Middle frontal gyrus (tissue), 1 donor: ENCODE results near the gene TUBB4A.
"Not testable (repeated sequence)": the region's sequence is repeated elsewhere in the genome, so short reads cannot be mapped to it uniquely, and the experiment has no call there.

Experiments
- DNase-seq: peaks from one replicate; pipeline ENCODE4 v3.0.0-alpha.2; 2015; ENCODE audit warnings: low spot score; ENCODE audit errors: extremely low spot score

The TUBB4A gene

DNA sequence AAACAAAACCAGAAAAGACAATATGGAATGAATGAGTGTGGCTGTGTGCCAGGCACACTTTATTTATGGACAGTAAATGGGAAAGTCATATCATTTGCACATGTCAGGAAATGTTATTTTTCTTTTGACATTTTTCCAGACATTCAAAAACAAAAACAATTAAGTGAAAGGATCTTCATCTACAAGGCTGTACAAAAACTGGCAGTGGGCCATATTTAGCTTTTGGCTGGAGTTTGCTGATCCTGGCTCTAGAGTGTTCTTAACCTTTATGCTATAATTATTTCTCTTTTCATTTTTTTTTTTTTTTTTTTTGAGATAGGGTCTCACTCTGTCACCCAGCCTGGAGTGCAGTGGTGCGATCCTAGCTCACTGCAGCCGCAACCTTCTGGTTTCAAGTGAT is 22.2 kb upstream of the TUBB4A start:
- no peak for DNase-seq

GRCh38 chr19:6522712-6523111 is 20.6 kb upstream of the TUBB4A start:
- no peak for DNase-seq

- no peak for DNase-seq
Observed at GRCh38 chr19:6521718-6522646, 19.9 kb upstream of the TUBB4A start.

GRCh38 chr19:6519289-6519688 is 17.2 kb upstream of the TUBB4A start:
- no peak for DNase-seq

DNA sequence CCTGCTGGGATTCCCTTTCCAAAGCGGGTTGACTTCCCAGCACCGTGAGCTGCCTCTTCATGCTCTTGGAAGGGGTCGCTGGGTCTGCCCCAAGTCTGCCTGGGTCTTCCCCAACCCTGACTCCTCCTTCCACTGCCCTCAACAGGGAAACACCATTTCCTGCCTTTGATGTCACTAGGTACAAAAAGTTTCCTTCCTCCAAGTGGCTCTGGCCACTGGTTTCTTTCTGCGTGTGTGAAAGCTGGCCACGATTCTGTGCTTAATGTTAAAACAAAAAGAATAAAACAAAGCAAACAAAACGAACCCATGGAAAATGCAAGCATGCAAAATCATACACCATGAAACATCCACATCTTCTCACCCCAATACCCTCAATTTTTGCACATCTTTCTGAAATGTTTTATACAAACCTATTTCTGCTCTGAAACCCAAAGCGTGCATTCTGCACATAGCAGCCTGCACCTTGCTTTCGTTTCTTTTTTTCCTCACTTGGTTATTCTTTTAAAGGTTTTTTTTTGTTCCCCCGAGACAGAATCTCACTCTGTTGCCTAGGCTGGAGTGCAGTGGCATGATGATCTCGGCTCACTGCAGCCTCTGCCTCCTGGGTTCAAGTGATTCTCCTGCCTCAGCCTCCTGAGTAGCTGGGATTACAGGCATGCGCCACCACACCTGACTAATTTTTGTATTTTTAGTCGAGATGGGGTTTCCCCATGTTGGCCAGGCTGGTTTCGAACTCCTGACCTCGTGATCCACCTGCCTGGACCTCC is 16.2 kb upstream of the TUBB4A start:
- DNase-seq, result no peak

GRCh38 chr19:6516659-6517291 is 14.7 kb upstream of the TUBB4A start:
- peak; percentile 90 for DNase-seq

GRCh38 chr19:6516018-6516658 is 14.0 kb upstream of the TUBB4A start:
- peak; percentile 87 for DNase-seq

- DNase-seq, result no peak
Observed at GRCh38 chr19:6514926-6515544, 12.9 kb upstream of the TUBB4A start.

DNA sequence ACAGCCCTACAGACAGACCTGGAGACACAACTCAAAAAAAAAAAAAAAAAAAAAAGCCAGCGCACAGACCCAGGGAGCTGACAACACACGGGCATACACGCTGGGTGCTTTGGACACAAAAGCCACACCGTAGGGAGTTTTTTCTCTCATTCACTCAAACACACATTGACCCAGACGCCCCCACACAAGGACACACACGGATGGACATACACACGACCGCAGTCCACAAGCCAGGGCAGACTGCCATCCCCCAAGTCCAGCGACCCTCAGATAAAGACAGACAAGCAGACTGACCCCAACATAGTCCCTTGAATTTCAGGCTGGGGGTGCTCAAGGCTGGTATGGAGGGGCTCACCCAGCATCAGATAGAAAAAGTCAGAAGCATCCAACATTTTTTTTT is 12.0 kb upstream of the TUBB4A start:
- DNase-seq, result no peak

DNA sequence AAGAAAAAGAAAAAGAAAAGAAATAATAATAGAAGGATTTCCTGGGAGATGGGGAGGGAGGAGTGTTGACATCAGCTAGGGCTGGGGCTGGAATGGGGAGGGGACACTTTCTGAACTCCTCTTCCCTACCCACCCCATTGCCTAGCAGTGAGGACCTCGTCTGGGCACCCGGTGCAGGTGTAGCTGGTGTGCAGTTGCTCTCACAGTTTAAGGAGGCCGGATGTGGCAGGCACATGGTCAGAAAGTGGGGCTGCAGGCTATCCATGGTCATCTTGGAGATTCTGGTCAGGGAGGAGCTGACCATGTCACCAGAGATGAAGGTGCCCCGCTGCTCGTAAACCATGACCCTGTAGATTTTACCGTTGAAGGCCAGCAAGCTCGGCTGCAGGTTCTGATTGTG is 8.5 kb upstream of the TUBB4A start:
- DNase-seq, result no peak

DNA sequence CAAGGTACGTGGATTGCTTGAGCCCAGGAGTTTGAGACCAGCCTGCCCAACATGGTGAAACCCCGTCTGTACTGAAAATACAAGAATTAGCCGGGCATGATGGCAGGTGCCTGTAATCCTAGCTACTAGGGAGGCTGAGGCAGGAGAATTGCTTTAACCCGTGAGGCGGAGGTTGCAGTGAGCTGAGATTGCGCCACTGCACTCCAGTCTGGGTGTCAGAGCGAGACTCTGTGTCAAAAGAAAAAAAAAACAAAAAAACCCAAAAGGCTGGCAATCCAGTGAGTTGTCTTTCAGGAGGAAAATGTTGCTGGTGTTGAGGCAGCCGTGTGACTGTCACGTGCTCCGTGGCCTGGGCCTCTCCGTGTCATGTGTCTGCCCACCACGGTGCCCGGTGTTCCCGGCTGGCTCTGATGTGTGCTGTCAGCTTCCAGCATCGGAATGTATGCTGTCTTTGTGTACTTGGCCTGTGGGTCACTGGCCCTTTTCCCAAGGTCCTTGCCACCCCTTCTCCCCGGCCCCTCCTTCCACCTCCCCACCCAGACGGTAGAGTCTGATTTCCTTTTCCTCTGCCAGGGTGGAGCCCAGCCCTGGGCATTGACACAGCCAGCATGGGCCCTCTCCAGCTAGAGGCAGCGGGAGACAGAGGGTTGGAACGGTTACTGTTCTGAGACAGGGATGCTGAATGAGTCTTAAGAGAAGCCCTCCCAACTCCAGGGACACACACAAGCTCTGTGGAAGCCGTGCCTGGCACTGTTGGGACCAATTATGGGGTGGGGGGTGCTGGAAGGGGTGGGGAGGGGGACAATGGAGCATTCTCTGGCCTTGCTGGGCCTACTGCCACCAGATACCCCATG is 7.2 kb upstream of the TUBB4A start:
- peak; percentile 77 for DNase-seq

- DNase-seq, result not testable (repeated sequence)
Observed at GRCh38 chr19:6508028-6508771, 6.1 kb upstream of the TUBB4A start.

DNA sequence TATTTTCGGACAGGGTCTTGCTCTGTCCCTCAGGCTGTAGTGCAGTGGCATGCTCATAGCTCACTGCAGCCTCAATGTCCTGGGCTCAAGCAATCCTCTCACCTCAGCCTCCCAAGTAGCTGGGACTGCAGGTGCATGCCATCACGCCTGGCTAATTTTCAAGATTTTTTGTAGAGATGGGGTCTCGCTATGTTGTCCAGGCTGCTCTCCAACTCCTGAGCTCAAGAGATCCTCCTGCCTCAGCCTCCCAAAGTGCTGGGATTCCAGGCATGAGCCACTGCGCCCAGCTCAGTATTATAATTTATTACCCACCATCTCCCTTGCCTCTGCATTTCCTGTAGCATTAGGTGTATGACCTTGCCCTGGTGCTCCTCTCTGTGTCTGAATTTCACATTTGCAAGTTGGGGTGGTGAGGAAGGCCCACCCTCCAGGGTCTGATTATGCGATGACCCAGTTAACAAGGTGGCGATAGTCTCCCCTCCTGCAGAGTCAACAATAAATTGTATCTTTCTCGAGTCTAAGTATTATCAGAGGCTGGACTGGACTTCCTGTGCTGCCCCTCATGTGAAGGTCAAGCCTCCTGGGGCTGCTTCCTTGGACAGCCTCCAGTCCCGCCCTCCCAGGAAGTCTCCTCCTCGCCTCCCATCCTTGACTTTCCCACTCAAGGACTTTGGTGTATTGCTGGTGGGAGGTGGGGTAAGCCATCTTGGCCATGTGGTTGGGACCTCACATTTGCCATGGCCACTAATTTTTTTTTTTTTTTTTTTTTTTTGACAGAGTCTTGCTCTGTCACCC is 1.5 kb upstream of the TUBB4A start:
- no peak for DNase-seq

- DNase-seq, result no peak
Observed at GRCh38 chr19:6500837-6501739, 1.0 kb downstream of the TUBB4A start.

DNA sequence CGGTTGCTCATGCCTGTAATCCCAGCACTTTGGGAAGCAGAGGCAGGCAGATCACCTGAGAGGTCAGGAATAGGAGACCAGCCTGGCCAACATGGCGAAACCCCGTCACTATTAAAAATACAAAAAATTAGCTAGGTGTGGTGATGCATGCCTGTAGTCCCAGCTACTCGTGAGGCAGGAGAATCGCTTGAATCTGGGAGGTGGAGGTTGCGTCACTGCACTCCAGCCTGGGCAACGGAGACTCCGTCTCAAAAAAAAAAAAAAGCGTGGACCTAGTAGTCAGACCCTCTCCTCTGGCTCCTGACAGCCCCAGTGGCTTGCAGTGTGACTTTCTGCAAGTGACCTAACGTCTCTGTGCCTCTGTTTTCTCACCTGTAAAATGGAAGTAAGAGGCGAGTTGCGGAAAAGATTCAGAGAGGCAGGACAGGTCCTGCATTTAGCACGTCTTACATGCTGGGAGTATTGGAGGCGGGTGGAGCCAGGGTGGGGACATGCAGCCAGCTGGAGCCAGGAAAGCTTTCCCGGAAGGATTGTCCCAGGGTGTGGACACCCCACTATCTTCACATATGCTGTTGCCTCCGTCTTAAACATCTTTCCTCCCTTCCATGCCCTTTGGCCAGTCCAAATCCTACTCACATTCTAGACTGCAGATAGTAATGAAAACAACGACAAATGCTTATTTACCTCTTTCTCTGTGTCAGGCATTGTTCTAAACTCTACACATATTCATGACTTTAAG is 2.9 kb downstream of the TUBB4A start:
- no peak for DNase-seq

DNA sequence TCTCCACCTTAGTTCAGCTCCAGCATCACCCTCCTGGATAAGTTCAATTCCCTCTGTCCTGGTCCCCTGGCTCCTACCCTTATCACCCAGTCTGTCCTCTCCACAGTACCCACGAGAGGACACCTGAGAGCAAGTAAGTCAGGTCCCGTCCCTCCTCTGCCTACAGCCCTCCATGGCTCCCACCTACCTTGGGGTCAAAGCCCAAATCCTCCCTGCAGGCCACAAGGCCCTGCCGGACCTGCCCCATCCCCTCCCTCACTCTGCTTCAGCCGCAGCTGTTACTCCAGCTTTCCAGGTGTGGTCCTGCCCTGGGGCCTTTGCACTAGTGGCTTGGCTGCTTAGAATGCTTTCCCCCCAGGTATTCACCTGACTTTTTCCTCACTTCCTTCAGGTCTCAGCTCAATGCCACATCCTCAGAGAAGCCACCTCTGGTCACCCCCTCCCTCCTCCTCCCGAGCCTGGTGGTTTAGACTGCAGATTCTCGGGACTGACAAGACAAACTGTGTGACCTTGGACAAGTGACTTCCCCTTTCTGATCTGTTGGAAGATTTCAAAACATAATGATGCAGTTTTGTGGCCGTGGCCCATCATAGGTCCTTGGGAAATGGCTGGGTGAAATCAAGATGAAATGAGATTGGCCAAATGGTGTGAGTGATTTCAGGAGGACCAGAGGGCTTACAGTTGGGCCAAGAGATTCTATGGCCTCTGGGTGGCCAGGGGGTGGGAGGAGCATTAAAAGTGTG is 3.6 kb downstream of the TUBB4A start:
- DNase-seq, result no peak
